Activated CD4-positive, alpha-beta T cell treated with anti-CD3 and anti-CD28 coated beads, Interleukin-10, Interleukin-2, amounts not matched to agents 100 ng/mL and 50 ng/mL, durations not matched to agents 16 hours and 8 hours (primary cell): Measurements from ENCODE around the gene MTCL1.

Source experiments
- DNase-seq: peaks from one replicate; pipeline ENCODE4 v3.0.0-alpha.2; 2020

The MTCL1 gene

GRCh38 chr18:8871489-8871888 lies 166.1 kb downstream of the MTCL1 start:
- DNase-seq = no peak

GRCh38 chr18:8874872-8875271 lies 169.5 kb downstream of the MTCL1 start:
- DNase-seq = no peak

- DNase-seq = no peak
Observed at GRCh38 chr18:8876887-8877286, 171.5 kb downstream of the MTCL1 start.

GRCh38 chr18:8881103-8881502 lies 175.7 kb downstream of the MTCL1 start:
- no peak for DNase-seq
